ENCODE measurements around the gene RSRC1.
"Not testable (repeated sequence)": the region's sequence is repeated elsewhere in the genome, so short reads cannot be mapped to it uniquely, and the experiment has no call there.

The RSRC1 gene

DNA sequence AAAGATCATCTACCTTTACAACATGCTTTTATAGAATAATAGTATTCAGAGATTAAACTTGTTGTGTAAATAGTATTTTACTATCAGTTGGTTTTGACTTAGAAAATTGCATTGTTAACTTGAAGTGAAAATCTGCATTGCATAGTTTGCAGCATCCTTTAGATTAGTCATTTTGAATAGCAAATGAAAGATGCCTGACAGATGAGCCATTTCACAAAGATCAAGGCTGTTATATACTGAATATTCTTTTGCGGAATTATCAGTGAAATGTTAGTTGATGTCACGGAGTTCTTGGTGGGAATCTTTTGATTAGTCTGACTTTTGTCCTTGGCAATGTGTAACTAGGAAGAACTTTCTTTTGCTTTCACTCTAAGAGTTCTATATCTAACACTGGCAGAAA lies 24.5 kb downstream of the RSRC1 start:
- DNase-seq = no peak

DNA sequence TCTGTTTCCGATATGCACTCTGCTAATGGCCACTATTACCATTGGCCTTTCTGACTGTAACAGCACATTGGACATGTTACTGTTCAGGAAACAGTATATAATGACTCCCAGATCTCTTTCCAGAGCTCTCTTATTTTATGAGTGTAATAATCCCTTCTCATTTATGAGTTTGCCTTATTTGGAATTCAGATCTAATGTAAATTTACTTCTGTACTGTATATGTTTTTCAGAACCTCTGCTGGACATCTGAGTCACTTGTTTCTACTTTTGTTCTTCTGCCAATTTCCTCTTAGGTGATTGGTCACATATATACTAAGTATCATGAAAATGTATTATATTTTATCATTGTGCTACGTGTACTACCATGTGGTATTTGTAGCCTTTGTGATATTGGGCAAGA lies 30.5 kb downstream of the RSRC1 start:
- DNase-seq = no peak

DNA sequence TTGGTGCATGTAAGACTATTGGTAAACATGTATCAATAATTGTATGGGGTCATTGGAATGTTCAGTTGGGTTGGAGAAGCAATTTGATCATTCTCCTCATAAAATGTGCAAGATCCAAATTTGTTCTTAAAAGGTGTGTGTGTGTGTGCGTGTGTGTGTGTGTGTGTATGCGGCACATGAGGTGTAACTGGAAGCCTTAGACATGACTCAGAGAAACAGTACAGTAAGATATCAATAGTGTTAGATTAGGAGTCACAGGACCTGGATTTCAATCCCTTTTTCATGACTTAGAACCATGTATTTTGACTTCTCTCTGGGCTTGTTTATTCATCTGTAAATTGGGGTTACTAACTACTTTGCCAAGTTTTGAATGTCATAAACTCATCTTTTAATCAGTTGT lies 38.3 kb downstream of the RSRC1 start:
- no peak for DNase-seq

DNA sequence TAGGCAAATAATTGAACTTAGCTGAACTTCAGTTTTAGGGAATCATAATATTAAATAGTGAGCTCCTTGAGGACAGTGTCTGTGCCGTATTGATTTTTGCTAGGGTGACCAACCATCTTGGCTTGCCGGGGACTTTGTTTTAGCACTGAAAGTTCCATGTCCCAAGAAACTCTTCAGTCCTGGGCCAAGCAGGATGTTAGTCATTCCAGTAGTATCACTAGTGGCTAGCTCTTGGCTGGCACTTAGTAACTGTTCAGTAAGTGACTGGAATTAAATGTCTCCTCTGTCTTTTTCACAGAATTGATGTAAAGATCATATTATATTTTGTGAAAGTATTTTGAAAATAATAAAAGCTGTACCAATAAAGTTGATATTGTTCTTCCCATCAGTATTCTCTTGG lies 42.3 kb downstream of the RSRC1 start:
- no peak for DNase-seq

DNA sequence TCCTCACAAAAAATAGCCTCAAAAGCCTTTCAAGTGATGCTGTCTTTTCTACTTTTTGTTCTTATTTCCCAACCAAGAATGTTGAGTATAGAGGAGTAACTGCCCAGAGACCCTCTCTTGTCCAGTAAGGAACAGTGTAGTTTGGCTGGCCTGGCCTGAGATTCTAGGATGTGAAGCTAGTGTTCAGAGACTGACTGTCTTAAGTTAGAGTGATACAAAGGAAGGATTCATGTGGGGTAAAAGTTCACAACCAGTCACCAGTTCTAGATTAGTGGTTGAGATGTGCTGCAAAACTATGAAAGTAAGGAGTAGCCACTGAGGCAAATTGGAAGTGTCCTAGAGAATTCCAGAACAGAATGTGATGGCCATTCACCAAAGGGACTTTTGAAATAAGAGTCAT lies 49.1 kb downstream of the RSRC1 start:
- DNase-seq = no peak

DNA sequence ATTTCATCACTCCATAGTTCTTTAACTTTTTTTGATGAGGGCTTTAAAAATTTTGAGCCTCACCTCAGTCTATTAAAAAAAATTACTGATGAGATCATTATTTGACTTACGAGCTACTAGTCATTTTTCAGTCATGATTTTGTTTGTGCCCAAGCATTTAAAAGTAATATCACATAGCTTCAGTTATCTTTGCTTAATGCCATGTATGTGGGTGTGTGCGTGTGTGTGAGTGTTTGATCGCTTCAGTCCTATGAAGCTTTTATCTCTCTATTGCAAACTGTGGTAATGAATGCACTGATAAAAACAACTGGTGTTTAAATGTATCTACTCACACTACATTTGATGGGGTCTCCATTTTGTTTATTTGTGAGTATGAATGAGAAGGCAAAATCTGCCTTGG lies 49.8 kb downstream of the RSRC1 start:
- DNase-seq = no peak

DNA sequence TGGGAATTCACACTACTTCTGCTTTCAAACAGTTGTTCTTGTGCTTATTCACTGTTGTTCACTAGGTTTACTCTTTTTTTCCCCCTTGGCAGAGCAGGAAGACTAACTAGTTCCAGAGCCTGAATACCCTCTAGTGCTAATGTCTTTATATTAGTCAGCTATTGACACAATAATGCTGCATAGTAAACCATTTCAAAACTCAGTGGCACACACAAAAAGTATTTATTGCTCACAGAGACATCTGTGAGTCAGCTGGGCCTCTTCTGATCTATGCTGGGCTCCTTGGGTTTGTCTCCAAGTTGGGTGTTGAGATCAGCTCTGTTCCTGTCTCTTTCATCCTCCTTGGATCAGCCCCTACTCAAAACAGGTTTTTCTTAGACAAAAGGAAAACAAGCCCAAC lies 51.1 kb downstream of the RSRC1 start:
- DNase-seq = no peak

DNA sequence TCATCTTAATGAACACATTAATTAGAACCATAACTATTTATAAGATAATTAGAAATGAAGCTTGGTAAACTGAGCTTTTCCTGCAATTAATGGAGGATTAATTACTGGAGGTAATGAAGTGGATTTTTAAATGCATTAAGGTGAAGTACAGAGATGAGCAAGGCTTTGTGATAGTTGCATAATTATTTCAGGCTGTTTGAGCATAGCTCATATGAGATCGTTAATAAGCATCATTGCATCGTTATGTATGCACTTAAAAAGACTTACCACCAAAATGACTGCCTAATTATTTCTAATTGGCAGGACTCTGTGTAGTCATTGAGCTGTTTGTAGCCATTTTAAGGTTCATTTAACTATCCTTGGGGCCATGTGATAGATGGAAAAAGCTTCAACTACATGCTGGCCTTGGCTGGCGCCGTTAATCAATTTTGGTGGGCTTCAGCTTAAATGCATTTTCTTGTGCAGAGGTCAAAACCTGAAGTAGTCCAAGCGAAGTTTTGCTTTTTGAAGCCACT lies 55.3 kb downstream of the RSRC1 start:
- DNase-seq = no peak

DNA sequence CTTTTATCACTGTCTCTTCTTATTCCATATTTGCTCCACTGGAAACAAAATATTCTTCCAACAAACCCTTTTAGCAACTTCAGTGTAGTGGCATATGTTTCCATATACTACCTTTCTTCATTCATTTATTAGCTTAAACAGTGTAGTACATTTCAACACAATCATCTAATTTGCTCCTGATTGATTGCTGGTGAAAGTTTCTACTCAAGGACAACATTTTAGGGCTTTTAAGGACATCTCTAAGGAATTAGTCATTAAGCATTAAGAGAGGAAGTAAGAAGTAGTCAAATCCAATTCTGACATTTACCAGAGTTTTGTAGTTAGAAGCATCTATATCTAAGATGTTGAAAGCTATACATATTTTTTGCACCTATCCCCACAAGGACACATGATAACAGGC lies 55.8 kb downstream of the RSRC1 start:
- no peak for DNase-seq

DNA sequence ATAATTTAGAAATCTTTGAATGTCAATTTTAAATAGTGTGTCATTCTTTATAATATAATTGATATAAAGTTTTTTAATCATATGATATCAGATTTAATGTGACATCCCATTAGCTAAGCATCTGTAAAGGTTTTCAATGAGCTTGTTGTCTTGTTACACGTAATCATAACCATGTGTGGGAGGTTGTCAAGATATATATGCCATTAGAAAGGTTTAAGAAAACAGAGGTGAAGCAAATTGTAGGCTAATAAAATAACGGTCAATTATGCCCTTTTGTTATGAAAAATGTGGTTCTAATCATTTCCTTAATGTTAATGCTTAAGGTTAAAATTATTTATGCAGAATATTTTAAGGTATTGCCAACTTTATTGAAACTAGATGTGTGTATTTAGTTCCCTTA lies 56.3 kb downstream of the RSRC1 start:
- DNase-seq = no peak

DNA sequence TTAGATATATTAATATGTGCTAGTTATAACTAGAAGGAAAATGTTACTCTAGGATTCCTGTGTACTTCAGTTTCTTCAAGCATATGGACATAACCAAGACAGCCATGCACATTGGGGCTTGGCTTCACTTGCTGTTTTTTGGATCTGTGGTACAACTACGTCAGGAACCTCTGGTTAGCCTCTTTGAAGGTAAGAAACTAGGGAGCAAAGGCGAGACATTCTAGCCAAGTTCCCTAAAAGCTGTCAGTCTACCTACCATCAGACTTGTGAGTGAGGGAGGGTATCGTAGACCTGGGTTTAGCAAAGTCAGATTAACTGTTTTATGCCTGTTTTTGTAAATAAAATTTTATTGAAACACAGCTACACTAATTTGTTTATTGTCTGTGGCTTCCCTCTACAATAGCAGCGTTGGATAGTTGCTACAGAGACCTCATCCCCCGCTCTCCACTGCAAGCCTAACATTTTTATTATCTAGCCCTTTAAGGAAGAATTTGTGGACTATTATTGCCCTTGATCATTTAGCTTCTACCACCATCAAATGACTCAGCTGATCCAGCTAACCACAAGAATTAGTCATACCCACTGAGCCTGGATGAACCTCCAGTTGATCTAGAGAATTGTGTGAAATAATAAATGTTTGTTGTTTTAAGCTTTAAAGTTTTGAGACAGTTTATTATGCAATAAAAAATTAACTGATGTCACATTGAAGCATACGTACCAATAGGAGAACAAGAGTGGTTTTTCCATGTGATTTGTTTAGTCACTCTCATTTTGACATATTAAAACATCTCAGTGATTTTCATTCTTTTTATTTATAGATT lies 58.1 kb downstream of the RSRC1 start:
- DNase-seq = no peak

DNA sequence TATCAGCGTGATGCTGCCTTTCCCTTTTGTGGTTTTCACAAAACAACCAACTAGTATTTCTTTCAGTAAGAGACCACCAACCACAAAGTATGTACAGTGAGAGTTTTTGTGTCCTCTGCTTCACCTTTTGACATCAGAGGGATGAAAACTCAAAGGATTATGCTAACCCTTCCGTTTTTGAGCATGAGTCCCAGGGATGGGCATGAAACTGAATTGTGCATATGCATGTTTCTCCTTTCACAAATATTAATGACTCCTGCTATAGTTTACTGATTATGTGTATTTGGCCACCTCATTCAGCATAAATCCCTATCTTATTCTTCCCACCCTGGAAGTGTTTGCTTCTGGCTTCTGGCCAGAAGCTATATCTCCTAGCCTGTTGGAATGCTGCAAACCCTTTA lies 59.2 kb downstream of the RSRC1 start:
- DNase-seq = no peak

DNA sequence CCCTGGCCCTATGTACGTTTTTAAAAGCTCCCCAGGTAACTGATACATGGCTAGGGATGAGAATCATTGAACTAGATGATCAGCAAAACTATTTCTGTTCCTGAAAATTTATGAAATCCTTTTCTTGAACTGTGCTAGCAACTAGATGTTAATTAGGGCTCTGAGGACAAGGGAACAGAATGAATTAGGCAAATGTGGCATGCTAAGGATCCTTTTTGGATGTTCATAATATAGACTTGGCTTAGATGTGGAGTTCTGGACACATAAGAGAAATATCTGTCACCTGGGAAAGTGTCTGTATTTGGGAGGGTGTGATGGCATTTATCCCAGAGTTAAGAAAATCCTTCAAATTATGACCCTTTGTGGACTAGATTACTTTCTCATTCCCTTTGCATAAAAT lies 71.2 kb downstream of the RSRC1 start:
- DNase-seq = no peak

DNA sequence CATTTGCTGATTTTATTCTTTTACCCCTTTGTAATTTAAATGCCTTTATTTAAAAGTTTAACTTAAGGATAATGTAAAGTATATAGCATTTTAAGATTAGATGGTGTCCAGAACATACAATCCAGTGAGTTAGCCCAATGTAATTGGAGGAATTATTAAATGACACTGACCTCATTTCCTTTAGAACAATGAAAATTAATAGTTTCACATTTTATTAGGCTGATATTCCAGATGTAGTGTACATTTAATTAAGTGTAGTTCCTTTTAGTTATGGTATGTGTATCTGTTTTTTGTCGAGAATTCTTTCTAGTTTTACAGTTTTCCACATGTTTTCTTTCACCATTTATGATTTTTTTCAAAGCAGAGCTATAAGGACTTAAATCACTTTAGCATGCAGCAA lies 75.8 kb downstream of the RSRC1 start:
- no peak for DNase-seq

DNA sequence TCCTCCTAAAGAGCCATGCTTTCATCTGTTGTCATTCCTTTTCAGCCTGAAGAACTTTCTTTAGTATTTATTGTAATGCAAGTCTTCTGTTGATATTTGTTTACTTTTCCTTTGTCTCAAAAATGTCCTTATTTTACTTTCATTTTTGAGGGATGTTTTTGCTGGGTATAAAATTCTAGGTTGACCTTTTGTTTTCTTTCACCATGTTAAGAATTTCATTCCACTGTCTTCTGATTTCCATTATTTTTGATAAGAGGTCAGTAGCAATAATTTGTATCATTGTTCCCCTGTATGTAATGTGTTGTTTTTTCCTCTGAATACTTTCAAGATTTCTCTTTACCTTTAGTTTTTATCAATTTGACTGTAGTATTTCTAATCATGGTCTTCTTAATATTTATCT lies 91.1 kb downstream of the RSRC1 start:
- no peak for DNase-seq

DNA sequence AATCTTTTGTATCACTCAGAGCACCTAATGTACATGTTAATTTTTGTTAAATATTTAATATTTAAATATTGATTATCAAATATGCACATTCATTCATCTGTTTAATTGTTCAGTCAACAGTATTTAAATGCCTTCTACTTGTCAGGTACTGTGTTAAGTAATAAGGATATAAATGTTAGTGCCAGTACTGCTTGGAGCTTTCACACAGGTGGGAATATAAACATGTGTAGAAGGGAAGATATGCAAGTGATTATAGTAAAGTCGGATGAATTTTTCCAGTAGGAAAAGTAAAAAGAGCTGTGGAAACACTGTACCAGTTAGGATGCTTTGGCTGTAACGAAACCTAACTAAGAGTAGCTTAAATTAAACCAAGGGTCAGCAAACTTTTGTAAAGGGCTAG lies 95.4 kb downstream of the RSRC1 start:
- DNase-seq = no peak

DNA sequence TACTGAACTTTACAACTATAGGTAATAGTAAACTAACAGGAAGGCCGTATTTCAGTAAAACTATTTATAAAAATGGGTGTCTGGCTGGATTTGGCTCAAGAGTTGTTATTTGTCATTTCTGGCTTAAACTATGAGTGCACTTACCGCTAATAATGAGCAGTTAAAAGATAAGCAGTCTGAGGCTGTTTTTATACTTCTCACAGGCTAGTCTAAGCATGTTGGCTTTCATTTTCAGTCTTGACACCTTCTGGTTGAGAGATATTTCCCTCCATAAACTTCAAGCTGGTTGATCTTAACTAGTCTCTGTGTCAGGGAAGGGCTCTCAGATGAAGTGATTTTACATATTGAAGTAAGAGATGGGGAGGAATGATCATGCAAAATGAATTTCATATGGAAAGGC lies 96.1 kb downstream of the RSRC1 start:
- no peak for DNase-seq

DNA sequence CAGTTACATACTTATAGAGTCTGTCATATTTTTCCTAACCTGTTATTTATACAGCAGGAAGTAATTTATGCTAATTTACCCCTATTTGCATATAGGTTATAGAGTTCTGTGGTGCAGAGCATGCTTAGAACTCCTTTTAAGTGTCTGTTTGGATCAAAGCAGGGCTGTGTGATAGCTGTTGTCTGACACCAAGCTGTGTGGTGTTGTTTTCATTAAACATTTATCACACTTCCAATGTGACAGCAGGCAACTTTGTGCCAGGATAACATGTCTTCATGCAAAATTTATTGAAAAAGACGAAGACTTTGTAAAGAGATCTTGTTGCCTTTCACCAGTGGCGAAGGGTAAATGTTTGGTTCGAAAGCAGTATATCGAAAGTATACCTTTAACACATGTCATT lies 100.2 kb downstream of the RSRC1 start:
- no peak for DNase-seq

DNA sequence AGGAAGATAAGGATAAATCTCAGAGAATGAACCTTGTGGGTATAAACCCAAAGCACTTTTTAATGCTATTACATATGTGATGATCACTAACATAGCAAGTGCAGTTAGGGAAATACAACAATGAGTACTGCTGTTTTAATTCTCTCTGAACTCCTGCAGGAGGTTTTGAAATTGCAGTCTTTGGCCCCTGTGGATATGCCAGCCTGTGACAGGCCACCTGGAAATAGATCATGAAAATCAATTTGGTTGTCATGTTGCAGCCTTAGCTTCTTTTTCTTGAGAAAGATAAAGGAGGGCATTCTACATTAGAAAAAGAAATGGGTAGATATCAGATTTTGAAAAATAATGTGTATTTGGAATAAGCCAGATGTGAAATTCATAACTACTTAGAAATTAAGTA lies 103.6 kb downstream of the RSRC1 start:
- no peak for DNase-seq

DNA sequence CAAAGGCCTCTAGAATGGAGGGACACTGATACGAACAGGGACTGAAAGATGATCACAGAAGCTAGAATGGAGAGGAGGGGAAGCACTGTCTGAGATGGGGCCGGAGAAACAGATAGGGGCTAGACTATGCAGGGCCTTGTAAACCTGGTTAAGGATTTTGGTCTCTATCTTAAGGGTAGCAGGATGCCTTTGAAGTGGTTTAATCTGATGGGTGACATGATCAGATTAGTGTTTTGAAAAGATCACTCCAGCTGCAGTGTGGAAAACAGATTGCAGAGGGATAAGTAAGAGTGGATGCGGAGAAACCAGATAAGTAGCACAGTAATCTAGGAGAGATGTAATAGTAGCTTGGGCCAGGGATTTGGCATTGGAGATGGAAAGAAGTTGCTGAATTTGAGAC lies 108.1 kb downstream of the RSRC1 start:
- DNase-seq = no peak

DNA sequence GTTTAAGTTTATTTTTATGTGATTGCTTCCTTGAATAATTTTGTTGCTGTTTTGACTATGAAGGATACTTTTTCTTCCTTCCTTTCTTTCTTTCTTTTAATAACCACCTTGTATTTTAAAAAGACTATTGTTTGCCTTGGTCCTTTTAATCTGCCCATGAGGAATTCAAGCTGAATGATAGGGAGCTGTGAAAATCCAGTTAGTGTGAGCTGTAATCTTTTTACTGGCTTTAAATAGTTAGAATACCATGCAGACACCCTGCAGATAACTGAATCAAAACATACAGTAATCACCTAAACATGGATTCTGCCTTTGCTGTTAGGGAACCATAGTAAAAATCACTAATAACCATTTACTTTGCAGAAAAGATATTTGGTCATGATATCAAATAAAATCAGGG lies 110.7 kb downstream of the RSRC1 start:
- DNase-seq = no peak

DNA sequence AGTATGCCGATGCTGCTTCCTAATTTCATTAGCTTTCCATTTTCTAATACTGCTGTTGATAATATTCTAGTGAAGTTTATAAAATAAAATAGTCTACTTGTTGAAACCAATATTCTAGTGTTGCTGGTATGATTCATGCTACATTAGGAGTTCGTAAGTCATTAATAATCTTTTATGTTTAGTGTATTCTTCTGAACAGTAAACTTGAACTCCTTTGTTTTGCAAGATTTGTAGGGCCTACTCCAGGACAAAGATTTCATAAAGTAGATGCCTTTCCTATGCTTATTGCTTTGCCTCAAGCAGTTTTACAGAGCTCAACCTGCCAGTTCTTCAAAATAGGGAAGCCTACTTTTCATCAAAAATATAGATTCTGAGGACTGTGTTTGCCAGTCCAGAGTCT lies 111.5 kb downstream of the RSRC1 start:
- no peak for DNase-seq

DNA sequence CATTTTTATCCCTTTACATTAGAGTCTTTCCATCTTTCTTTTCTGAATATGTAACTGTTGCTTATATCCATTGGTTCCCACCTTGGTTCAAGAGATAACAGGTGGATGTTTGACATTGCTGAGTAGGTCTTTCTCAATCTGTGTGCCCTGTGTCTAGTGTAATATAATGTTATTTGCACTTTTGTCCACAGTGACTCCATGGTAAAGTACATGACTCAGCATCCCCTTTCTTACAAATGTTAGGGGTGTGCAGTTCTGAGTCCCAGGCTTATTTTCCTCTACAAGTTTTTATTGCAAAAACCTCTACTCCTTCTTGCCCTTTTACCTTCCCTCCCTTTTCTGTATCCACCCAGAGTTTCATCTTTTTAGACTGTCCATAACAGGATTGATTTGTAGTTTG lies 116.5 kb downstream of the RSRC1 start:
- DNase-seq = no peak

DNA sequence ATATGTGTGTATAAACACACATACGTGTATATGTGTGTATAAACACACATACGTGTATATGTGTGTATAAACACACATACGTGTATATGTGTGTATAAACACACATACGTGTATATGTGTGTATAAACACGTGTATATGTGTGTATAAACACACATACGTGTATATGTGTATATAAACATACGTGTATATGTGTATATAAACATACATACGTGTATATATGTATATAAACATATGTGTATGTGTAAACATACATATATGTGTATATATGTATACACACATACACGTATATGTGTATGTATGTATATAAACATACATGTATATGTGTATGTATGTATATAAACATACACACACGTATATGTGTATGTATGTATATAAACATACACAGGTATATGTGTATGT lies 119.1 kb downstream of the RSRC1 start:
- DNase-seq = not testable (repeated sequence)

DNA sequence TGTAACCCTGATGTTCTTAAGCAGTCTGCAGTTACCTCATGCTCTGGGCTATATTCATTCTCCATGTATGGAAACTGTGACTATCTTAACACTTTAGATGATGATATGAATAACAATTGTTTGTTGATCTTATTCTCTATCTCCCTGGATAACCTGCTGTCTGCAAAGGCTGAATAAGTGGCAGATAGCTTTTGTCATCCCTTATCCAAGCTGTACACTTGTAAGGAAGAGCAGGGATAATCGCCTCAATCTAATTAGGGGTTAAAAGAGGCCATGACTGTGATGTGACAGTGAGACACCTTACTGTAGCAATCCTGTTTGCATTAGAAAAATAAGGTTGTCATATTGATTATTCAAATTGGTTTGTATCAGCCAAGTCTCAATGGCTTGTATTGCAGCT lies 123.9 kb downstream of the RSRC1 start:
- DNase-seq = no peak

All from T-helper 9 cell (primary cell).